Parathyroid adenoma (tissue), 2 donors: Measurements from ENCODE around the gene KIRREL3.

Experiments
- H2AFZ ChIP-seq: fragments of 300-600 bp; sonication (generic); one replicate; pipeline ENCODE4 v1.7.0; 2017; ENCODE audit warnings: antibody characterized with exemption, mild to moderate bottlenecking
- H3K27ac ChIP-seq: fragments of 300-600 bp; sonication (generic); one replicate; pipeline ENCODE4 v1.7.0; 2017
- H3K27me3 ChIP-seq: fragments of 300-600 bp; sonication (generic); one replicate; pipeline ENCODE4 v1.7.0; 2017; ENCODE audit warnings: low read length; ENCODE audit not compliant: control insufficient read depth, insufficient read depth
- H3K36me3 ChIP-seq: fragments of 300-600 bp; sonication (generic); one replicate; pipeline ENCODE4 v1.7.0; 2017; ENCODE audit warnings: low read length; ENCODE audit not compliant: control insufficient read depth, insufficient read depth
- H3K4me1 ChIP-seq: fragments of 300-600 bp; sonication (generic); one replicate; pipeline ENCODE4 v1.7.0; 2017; ENCODE audit warnings: control low read depth
- H3K4me2 ChIP-seq: fragments of 300-600 bp; sonication (generic); one replicate; pipeline ENCODE4 v1.7.0; 2017; ENCODE audit warnings: low read length
- H3K4me3 ChIP-seq: fragments of 300-600 bp; sonication (generic); one replicate; pipeline ENCODE4 v1.7.0; 2017; ENCODE audit warnings: low read depth, low read length
- H3K79me2 ChIP-seq: fragments of 300-600 bp; sonication (generic); one replicate; pipeline ENCODE4 v1.7.0; 2017; ENCODE audit warnings: control low read depth
- H3K9ac ChIP-seq: fragments of 300-600 bp; sonication (generic); one replicate; pipeline ENCODE4 v1.7.0; 2017; ENCODE audit warnings: mild to moderate bottlenecking
- H3K9me3 ChIP-seq: fragments of 300-600 bp; sonication (generic); one replicate; pipeline ENCODE4 v1.7.0; 2017; ENCODE audit warnings: low read length; ENCODE audit not compliant: control insufficient read depth
- CTCF ChIP-seq: fragments of 300-600 bp; sonication (generic); IDR thresholded peaks from one replicate; pipeline ENCODE4 v1.7.0; 2017; ENCODE audit warnings: antibody characterized with exemption, mild to moderate bottlenecking
- donor health status: primary hyperparathyroidism.

Gene KIRREL3

GRCh38 chr11:126898802-126899201 lies 101.8 kb downstream of the KIRREL3 start:
- Histone ChIP-seq H3K27ac (no peak overlapping the region), H3K9me3 (no peaks in the 10 kb centered on the region), H2AFZ (no peak overlapping the region), H3K4me1 (no peaks in the 10 kb centered on the region), H3K79me2 (no peaks in the 10 kb centered on the region), H3K4me3 (no peak overlapping the region), H3K27me3 (no peaks in the 10 kb centered on the region), H3K36me3 (no peaks in the 10 kb centered on the region), H3K9ac (no peak overlapping the region), H3K4me2 (no peak overlapping the region)
- TF ChIP-seq CTCF, result no peak

GRCh38 chr11:126897430-126897829 lies 103.1 kb downstream of the KIRREL3 start:
- no peaks in the 10 kb centered on the region for H3K27me3 ChIP-seq
- H3K4me1 ChIP-seq, result no peaks in the 10 kb centered on the region
- H3K79me2 ChIP-seq, result no peaks in the 10 kb centered on the region
- no peak overlapping the region for H2AFZ ChIP-seq
- no peaks in the 10 kb centered on the region for H3K9me3 ChIP-seq
- H3K4me3 ChIP-seq, result no peak overlapping the region
- no peak overlapping the region for H3K9ac ChIP-seq
- H3K27ac ChIP-seq, result no peak overlapping the region
- no peaks in the 10 kb centered on the region for H3K36me3 ChIP-seq
- no peak for TF ChIP-seq CTCF
- no peak overlapping the region for H3K4me2 ChIP-seq

GRCh38 chr11:126896025-126896424 lies 104.5 kb downstream of the KIRREL3 start:
- H3K27ac ChIP-seq, result no peak overlapping the region
- no peak overlapping the region for H3K4me2 ChIP-seq
- no peak overlapping the region for H3K9ac ChIP-seq
- TF ChIP-seq CTCF, result no peak
- no peak overlapping the region for H2AFZ ChIP-seq
- no peak overlapping the region for H3K4me3 ChIP-seq
- no peaks in the 10 kb centered on the region for H3K9me3 ChIP-seq
- H3K79me2 ChIP-seq, result no peaks in the 10 kb centered on the region
- no peaks in the 10 kb centered on the region for H3K36me3 ChIP-seq
- no peaks in the 10 kb centered on the region for H3K4me1 ChIP-seq
- H3K27me3 ChIP-seq, result no peaks in the 10 kb centered on the region

- Histone ChIP-seq H3K27ac (no peak overlapping the region), H3K9ac (no peak overlapping the region), H3K9me3 (no peaks in the 10 kb centered on the region), H3K36me3 (no peaks in the 10 kb centered on the region), H3K79me2 (no peaks in the 10 kb centered on the region), H3K27me3 (no peaks in the 10 kb centered on the region), H2AFZ (no peak overlapping the region), H3K4me2 (no peak overlapping the region), H3K4me3 (no peak overlapping the region), H3K4me1 (no peaks in the 10 kb centered on the region)
- TF ChIP-seq CTCF, result no peak
These were observed 106.8 kb downstream of the KIRREL3 start for GRCh38 chr11:126893796-126894195.

GRCh38 chr11:126892756-126893155 lies 107.8 kb downstream of the KIRREL3 start:
- no peak for TF ChIP-seq CTCF

More at GRCh38 chr11:126892756-126893155, 107.8 kb downstream of the KIRREL3 start:
- Histone ChIP-seq H2AFZ (no peak overlapping the region), H3K27me3 (no peaks in the 10 kb centered on the region), H3K4me3 (no peak overlapping the region), H3K79me2 (no peaks in the 10 kb centered on the region), H3K9ac (no peak overlapping the region), H3K4me2 (no peak overlapping the region), H3K4me1 (no peaks in the 10 kb centered on the region), H3K27ac (no peak overlapping the region), H3K9me3 (no peaks in the 10 kb centered on the region), H3K36me3 (no peaks in the 10 kb centered on the region)
